Activated CD4-positive, CD25-positive, alpha-beta regulatory T cell treated with anti-CD3 and anti-CD28 coated beads, Interleukin-2, amount 50 U/mL, for 24 hours (primary cell): ENCODE measurements around the gene ARMH3.

Experiments
- ATAC-seq, 2 donors: fragments of 150-1000 bp; cut with Tn5 transposase; one replicate each; pipeline ENCODE4 v1.10.0; 2021; ENCODE audit warnings: mild to moderate bottlenecking in 1 of 2, moderate library complexity in 1 of 2

ARMH3 gene

DNA sequence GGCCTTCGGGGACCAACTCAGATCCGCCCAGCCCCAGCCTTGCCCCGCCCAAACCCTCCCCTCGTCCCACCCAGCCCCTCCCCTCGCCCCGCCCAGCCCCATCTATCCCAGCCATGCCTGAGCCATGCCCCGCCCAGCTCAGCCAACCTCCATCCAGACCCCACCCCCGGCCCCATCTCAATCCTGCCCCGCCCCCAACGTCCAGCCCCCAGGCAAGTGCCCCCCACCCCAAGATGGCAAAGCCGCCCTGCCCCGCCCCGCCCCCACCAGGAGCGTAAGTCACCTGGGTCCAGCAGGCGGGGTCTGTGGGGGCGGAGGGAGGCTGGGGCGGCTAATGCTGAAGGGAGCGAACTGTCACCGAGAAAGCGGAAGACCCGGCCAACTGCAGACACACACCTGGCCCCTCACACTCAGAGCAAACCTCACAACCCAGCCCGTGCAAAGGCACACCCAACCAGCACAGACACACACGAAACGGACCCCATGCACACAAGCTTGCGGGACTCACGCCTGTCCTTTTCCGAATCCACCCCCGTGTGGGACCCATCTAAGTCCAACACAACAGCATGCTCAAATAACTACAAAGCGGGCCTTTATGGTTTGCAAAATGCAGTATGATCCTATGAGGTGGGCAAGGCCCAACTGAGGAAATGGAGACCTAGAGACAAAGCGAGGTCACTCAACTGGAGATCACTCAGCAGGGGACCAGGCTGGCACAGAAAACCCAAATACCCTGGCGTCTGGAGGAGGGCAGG lies 226.2 kb downstream of the ARMH3 start:
- no peak for ATAC-seq

DNA sequence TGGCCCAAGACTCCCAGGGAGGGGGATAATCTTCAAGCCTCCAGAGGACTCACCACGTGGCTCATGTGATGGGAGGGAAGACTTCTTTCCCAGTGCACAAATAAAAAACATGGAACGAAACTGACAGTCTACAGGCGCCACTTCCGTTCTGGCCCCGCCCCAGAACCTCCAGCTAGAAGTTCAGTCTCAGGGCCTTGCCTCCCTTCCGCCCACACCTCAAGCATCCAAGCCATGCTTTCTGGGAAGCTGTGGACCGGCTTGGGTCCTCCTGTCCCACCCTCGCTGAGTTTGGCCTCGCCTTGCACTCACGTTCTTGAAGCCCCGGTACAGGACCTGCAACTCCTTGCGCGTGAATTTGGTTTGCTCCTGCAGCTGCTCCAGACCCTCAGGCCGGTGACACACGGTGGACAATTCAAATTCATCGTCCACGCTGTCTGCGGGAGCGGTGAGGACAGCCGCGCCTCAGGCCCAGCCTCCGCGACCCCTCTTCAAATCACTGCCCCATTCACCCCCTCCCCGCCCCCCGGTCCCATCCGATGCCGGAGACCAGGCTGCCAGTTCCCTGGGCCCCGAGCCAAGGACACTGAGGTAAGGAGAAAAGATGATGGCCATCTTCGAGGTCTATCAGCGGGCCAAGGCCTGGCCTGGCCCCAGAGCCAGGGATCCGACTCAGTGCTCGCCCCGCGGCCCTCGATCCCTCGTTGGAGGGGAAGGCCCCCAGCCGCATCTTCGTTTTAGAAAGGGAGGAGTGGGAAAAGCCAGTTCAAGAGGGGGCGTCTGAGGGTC lies 227.0 kb downstream of the ARMH3 start:
- no peak for ATAC-seq

DNA sequence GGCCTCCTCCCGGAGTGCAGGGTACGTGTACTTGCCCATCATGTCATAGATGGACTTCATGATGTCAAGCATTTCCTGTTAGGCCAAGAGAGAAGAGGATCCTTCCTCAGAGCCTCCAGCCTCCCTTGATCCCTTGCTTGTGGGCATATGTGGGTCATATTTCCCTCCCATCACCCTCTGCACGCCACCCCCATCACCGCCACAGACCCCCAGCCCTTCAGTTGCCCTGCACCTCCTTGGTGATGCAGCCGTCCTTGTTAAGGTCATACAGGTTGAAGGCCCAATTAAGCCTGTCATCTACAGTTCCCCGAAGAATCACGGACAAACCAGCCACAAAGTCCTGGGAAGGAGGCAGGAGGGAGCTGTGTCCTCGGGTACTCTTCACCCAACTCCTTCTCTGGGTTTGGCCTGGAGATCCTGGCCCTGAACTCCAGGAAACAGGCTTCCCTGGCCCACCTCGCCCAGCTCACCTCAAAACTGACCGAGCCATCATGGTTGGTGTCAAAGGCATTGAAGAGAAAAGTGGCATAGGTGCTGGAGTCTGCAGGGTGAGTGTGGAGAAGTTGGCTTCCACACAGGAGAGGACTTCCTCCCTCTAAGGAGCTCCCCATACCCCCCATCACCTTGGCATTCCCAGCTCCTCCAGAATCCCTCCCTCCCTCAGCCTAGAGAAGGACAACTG lies 227.9 kb downstream of the ARMH3 start:
- no peak for ATAC-seq

GRCh38 chr10:101826852-101827434 lies 229.0 kb downstream of the ARMH3 start:
- no peak for ATAC-seq

DNA sequence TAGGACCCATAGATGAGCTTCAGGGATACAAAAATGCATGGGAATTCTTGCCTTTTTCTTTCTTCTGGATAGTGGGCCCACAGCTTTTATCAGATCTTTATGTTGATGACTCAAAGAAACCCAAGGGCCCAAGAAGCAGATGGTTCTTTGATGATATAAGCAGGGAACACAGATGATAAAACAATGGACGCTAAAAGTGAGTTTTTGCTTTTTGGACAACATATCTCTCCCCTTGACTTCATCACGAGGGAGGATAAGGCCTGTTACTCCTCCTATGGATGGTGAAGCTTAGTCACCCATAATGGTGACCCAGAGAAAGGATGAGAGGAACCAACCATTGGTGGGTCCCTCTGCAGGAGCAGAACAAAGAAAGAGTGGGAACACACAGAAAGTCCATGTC lies 231.2 kb downstream of the ARMH3 start:
- ATAC-seq = no peak

DNA sequence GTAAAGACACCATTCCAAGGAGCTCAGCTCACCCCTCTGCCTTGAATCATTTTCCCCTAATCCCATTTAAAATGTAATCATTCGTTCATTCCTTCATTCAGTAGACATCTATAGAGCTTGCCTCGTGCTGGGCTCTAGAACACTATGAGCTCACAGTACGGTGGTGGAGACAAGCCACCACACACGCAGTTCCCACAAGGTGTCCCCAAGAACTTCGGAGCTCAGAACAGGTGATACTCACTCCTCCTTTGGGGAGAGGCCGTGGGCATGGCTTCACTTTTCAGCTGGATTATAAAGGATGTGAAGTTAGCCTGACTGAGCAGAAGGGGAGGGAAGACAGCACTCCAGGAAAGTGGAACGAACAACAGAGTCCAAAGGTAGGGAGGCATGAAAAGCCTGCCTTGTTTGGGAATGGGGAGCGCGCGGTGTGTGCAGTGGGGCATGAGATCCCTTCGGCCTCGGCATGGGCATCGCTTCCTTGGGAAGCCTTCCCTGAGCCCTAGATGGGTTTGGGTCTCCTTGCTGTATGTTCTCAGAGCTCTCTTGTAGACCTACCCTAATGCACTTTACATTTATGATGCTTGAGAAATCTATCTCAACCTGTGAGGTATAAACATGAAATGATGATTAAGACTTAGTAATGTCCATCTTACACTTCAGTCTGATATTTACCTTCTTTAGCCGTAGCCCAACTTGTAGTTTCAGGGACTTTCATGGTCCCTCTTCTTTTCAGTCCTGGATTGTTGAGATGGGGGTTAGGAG lies 236.9 kb downstream of the ARMH3 start:
- peak; percentile 18 to 33 for ATAC-seq

- ATAC-seq = peak; percentile 92 to 94
Observed at GRCh38 chr10:101818119-101818871, 237.7 kb downstream of the ARMH3 start, which contains the start of gene OGA. Gene OGA (minus strand): TSS chr10:101818444. CDS start chr10:101818022, 422 bp downstream.

DNA sequence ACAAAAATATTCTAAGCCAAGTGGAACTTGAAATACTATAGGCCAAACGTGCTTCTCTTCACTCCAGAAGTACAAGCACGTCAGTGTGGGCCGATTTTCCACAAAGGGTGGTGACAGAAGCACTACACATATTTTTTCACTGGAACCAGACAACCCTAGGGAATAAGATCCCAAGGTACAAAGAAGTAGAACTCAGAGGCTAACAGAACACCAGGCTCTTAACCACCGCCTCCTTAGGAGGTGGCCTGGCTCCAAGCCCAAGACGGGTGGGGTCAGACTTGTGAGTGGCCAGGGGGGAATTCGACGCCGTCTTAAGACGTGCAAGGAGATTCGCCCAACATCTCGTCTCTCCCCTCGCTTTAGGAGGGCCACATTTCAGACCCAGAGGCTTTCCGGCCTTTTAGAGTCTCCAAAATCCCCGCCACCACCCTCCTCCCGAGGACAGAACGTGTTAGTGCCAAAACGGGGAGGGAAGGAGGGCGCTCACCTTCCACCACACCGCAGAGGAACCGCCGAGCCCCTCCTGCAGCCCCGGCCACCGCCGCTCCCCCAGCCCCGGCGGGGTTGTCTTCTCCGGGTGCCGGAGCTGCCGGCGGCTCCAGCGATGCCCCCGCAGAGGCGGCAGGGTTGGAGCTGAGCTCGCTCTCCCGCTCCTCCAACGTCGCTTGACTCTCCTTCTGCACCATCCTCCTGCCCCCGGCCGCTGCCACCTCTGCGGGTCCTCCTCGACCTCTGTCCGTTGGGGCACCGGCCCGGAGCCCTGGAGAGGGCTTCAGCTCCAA lies 238.4 kb downstream of the ARMH3 start:
- ATAC-seq = peak; percentile 0

DNA sequence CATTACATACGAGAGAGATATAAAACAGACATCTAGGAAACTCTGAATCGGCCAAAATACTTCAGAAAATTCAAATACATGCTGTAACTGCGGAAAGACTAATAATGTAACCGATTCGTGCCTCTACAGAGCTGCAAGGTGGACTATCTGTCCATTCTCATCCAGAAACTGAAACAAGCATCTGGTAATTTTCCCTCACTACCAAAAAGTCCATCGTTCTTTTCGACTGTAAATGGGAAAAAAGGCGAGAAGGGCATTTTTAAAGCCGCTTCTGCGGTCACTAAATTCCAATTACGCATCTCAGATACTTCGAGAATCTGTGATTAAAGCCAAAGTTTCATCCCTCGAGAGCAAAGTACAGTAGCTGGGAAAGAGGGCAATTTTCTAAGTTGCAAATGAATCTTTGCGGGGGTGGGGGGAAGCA lies 239.0 kb downstream of the ARMH3 start:
- no peak for ATAC-seq

- ATAC-seq = no peak
Observed at GRCh38 chr10:101816376-101816775, 239.6 kb downstream of the ARMH3 start.

- ATAC-seq = peak; percentile 38 to 51
Observed at GRCh38 chr10:101814466-101815071, 241.4 kb downstream of the ARMH3 start.

DNA sequence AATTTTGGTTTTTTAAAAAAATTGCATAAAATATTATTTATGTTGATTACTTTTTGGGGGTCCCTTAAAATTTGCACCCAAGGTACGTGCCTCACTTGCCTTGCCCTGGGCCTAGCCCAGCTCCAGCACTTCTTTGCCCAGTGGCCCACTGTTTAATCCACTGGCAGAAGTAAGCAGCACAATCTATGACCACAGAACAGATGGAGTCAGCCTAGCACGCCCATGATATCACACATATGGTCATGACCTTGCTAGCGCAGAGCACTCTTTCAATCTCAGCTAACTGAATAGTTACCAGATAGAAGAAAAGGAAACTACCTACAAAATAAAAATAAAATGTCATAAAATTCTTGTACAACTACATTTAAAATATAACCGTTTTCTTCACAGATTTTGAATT lies 243.4 kb downstream of the ARMH3 start:
- no peak for ATAC-seq

- no peak for ATAC-seq
Observed at GRCh38 chr10:101807158-101807557, 248.8 kb downstream of the ARMH3 start.

DNA sequence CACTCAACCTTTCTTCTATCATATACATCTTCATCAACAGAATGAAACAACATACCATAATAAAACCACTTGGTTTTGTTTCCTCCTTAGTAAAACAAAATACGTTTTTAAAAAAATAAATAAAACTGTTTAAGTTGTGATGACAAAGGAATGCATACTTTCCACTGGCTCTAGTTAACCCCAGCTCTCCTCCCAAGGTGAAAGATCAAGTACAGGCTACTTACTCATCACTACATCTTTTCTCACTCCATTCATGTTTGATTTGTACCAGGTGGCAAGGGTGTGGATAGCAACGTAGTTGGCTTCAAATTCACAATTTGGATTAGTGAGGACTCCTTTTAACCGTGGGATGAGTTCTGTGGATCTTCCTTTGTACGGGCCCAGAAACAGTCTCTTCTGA lies 252.5 kb downstream of the ARMH3 start:
- ATAC-seq = no peak

GRCh38 chr10:101797403-101798059 lies 258.4 kb downstream of the ARMH3 start:
- no peak for ATAC-seq
